Thyroid gland (tissue), 4 donors: Measurements from ENCODE around the gene CRYBA2. TPM values are rescaled to one million over a fixed set of nuclear protein-coding genes. Genes with fewer than 3 reads are reported as not detected.

Experiments used
- DNase-seq, 2 donors: peaks; one replicate each; pipeline ENCODE4 v3.0.0-alpha.2; 2019
- H3K27ac ChIP-seq, 3 donors: fragments of 200-600 bp; sonication (generic); 1 replicate in 2 of 3; 2 replicates in 1 of 3; pipeline ENCODE4 v1.5.1; 2016 to 2019; ENCODE audit warnings: mild to moderate bottlenecking in 1 of 3, moderate library complexity in 1 of 3
- H3K27me3 ChIP-seq: fragments of 200-600 bp; sonication (generic); one replicate; pipeline ENCODE4 v1.5.1; 2019
- H3K36me3 ChIP-seq, 2 donors: fragments of 200-600 bp; sonication (generic); one replicate each; pipeline ENCODE4 v1.5.1; 2016 to 2019
- H3K4me1 ChIP-seq, 2 donors: fragments of 200-600 bp; sonication (generic); one replicate each; pipeline ENCODE4 v1.5.1; 2017 to 2019
- H3K4me3 ChIP-seq, 3 donors: fragments of 200-600 bp; sonication (generic); replicated peaks in 1 of 3; 1 replicate in 2 of 3; 2 replicates in 1 of 3; pipeline ENCODE4 v1.5.1; 2016; ENCODE audit warnings: mild to moderate bottlenecking in 1 of 3
- H3K9me3 ChIP-seq: fragments of 200-600 bp; sonication (generic); one replicate; pipeline ENCODE4 v1.5.1; 2017
- CTCF ChIP-seq, 6 experiments: fragments of 200-600 bp in 3 of 6; fragments of 450-650 bp in 3 of 6; sonication (generic) in 3 of 6; IDR thresholded peaks; one replicate each; pipeline ENCODE4 v1.5.1; 2016 to 2019; ENCODE audit warnings: antibody characterized with exemption in 6 of 6, mild to moderate bottlenecking in 2 of 6, inconsistent platforms in 1 of 6, moderate library complexity in 1 of 6
- POLR2A ChIP-seq, 2 donors: fragments of 450-650 bp; IDR thresholded peaks; one replicate each; pipeline ENCODE4 v1.6.1; 2017; ENCODE audit warnings: antibody characterized with exemption in 2 of 2, mild to moderate bottlenecking in 2 of 2, moderate library complexity in 1 of 2
- WGBS, 2 donors: methylation state at CpG; one replicate each; pipeline ENCODE4 v1.1.5; 2017; 5-methylcytosine and 5-hydroxymethylcytosine counted together
- intact Hi-C: fragments of 100-400 bp; cut with DNase I; formaldehyde crosslinking; loops from one replicate; pipeline ENCODE4 v1.15.1; 2023
- total RNA-seq, 4 donors: library from RNA; depleted of rRNA; stranded (reverse); fragments of >200 nt; gene quantifications; one replicate each; pipeline ENCODE4 v1.2.3, GENCODE V29; 2016

The CRYBA2 gene
- total RNA-seq, 4 donors from 2014 or later: not detected

- DNase-seq: no peak
- H3K27me3 ChIP-seq: peaks cover 35% of the 10 kb centered on the region
- no peak overlapping the region for H3K27ac ChIP-seq
- intact Hi-C loops: no loop called here
- 3 to 8% methylated on average over 6 to 13 of the region's 13 CpGs for WGBS, 2 donors
- no peak for TF ChIP-seq POLR2A (IDR thresholded peaks at IDR 0.05)
- TF ChIP-seq CTCF (IDR thresholded peaks at IDR 0.05): no peak
- H3K4me3 ChIP-seq: no peak overlapping the region
- peaks cover 18 to 23% of the 10 kb centered on the region in 2 donors for H3K4me1 ChIP-seq
- H3K36me3 ChIP-seq: no peaks in the 10 kb centered on the region
- H3K9me3 ChIP-seq: no peaks in the 10 kb centered on the region
These were observed 1.5 kb downstream of the CRYBA2 start for GRCh38 chr2:218991674-218992168.

- WGBS, 2 donors: 12 to 17% methylated on average over 6 of the region's 6 CpGs
- no peak overlapping the region for H3K27ac ChIP-seq
- H3K4me3 ChIP-seq: no peak overlapping the region
- intact Hi-C loops: no loop called here
- H3K4me1 ChIP-seq: peaks cover 15% of the 10 kb centered on the region in 2 donors
- TF ChIP-seq POLR2A (IDR thresholded peaks at IDR 0.05): no peak
- TF ChIP-seq CTCF (IDR thresholded peaks at IDR 0.05): no peak
- no peaks in the 10 kb centered on the region for H3K36me3 ChIP-seq
- DNase-seq: no peak
- no peaks in the 10 kb centered on the region for H3K9me3 ChIP-seq
- H3K27me3 ChIP-seq: peaks cover 44% of the 10 kb centered on the region
These were observed 2.6 kb downstream of the CRYBA2 start for GRCh38 chr2:218990612-218991011.

- H3K36me3 ChIP-seq: no peaks in the 10 kb centered on the region
- 11 to 16% methylated on average over 8 to 9 of the region's 9 CpGs for WGBS, 2 donors
- H3K27me3 ChIP-seq: peaks cover 50% of the 10 kb centered on the region
- H3K9me3 ChIP-seq: no peaks in the 10 kb centered on the region
- H3K4me1 ChIP-seq: peaks cover 14 to 20% of the 10 kb centered on the region in 2 donors
- DNase-seq: no peak
- intact Hi-C loops: no loop called here
- H3K4me3 ChIP-seq: no peak overlapping the region
- TF ChIP-seq CTCF (IDR thresholded peaks at IDR 0.05) (no peak), POLR2A (IDR thresholded peaks at IDR 0.05) (no peak)
- no peak overlapping the region for H3K27ac ChIP-seq
These were observed 3.2 kb downstream of the CRYBA2 start for GRCh38 chr2:218990052-218990451.

- H3K4me3 ChIP-seq: no peak overlapping the region
- H3K27ac ChIP-seq: no peak overlapping the region
- no peaks in the 10 kb centered on the region for H3K9me3 ChIP-seq
- intact Hi-C loops: no loop called here
- 44 to 66% methylated on average over 2 of the region's 2 CpGs for WGBS, 2 donors
- peaks cover 57% of the 10 kb centered on the region for H3K27me3 ChIP-seq
- no peak for DNase-seq
- no peaks in the 10 kb centered on the region for H3K36me3 ChIP-seq
- TF ChIP-seq POLR2A (IDR thresholded peaks at IDR 0.05) (no peak), CTCF (IDR thresholded peaks at IDR 0.05) (no peak)
- peaks cover 9 to 26% of the 10 kb centered on the region in 2 donors for H3K4me1 ChIP-seq
These were observed 4.6 kb downstream of the CRYBA2 start for GRCh38 chr2:218988650-218989049.

GRCh38 chr2:218988164-218988563 is 5.1 kb downstream of the CRYBA2 start:
- Histone ChIP-seq H3K9me3 (no peaks in the 10 kb centered on the region), H3K36me3 (no peaks in the 10 kb centered on the region), H3K27me3 (peaks cover 57% of the 10 kb centered on the region), H3K27ac (no peak overlapping the region), H3K4me3 (no peak overlapping the region), H3K4me1 (peaks cover 5 to 21% of the 10 kb centered on the region in 2 donors)
- WGBS, 2 donors: 22 to 42% methylated on average over 3 of the region's 3 CpGs
- no peak for DNase-seq
- intact Hi-C loops: no loop called here
- TF ChIP-seq CTCF (IDR thresholded peaks at IDR 0.05) (no peak), POLR2A (IDR thresholded peaks at IDR 0.05) (no peak)
